Measurements from ENCODE around the gene CTIF. TPM values are rescaled to one million over a fixed set of nuclear protein-coding genes. Genes with fewer than 3 reads are reported as not detected.

The CTIF gene
- total and polyA plus RNA-seq, 11 donors = 21.2 to 93.0 (median 68.0) TPM

- intact Hi-C loops (cut with DNase I) = loop anchor here in 1 of 10 donors (5.0 kb wide), 1 partner anchor 42 kb away; no protein-coding TSS in a partner anchor
- H3K27ac ChIP-seq = peak overlapping the region in 8 of 12 donors; percentile 26 to 69 (median 56)
- TF ChIP-seq POLR2A (IDR thresholded peaks at IDR 0.05) = no peak
- peaks cover 0 to 6% (median 0%) of the 10 kb centered on the region in 9 donors for H3K36me3 ChIP-seq
- ATAC-seq = no peak
- H3K27me3 ChIP-seq = no peaks in the 10 kb centered on the region
- H3K4me3 ChIP-seq = no peak overlapping the region
- H3K4me1 ChIP-seq = peaks cover 7 to 58% (median 46%) of the 10 kb centered on the region in 12 donors
- WGBS, 4 donors = 92 to 97% (median 94%) methylated on average over 14 of the region's 14 CpGs
- peak in 3 of 5 donors; percentile 5 to 14 (median 14) for DNase-seq
- H3K9me3 ChIP-seq = peaks cover 0 to 7% (median 0%) of the 10 kb centered on the region in 12 donors
These were observed 285.6 kb downstream of the CTIF start for GRCh38 chr18:48824231-48824970.

- no peak for TF ChIP-seq CTCF (IDR thresholded peaks at IDR 0.05)
- no peak for TF ChIP-seq POLR2A (IDR thresholded peaks at IDR 0.05)
- peaks cover 0 to 7% (median 0%) of the 10 kb centered on the region in 12 donors for H3K9me3 ChIP-seq
- peaks cover 7 to 61% (median 51%) of the 10 kb centered on the region in 12 donors for H3K4me1 ChIP-seq
- peak in 3 of 5 donors; percentile 26 to 47 (median 30) for DNase-seq
- peaks cover 0 to 6% (median 0%) of the 10 kb centered on the region in 9 donors for H3K36me3 ChIP-seq
- peak overlapping the region in 9 of 12 donors; percentile 29 to 73 (median 59) for H3K27ac ChIP-seq
- no peak overlapping the region for H3K4me3 ChIP-seq
- no peaks in the 10 kb centered on the region for H3K27me3 ChIP-seq
- WGBS, 4 donors = 50 to 66% (median 64%) methylated on average over 6 of the region's 6 CpGs
- intact Hi-C loops (cut with DNase I) = no loop called here
- ATAC-seq = peak in 3 of 4 donors; percentile 46 to 54 (median 50)
These were observed 286.4 kb downstream of the CTIF start for GRCh38 chr18:48825101-48825745.

- WGBS, 4 donors = 85 to 90% (median 86%) methylated on average over 7 of the region's 7 CpGs
These were observed 287.4 kb downstream of the CTIF start for GRCh38 chr18:48826271-48826670.

GRCh38 chr18:48826806-48827205 lies 288.0 kb downstream of the CTIF start:
- no peak for ATAC-seq
- Histone ChIP-seq H3K27me3 (no peaks in the 10 kb centered on the region), H3K27ac (peak overlapping the region in 6 of 12 donors; percentile 43 to 69 (median 62)), H3K4me3 (no peak overlapping the region), H3K9me3 (peaks cover 0 to 7% (median 0%) of the 10 kb centered on the region in 12 donors), H3K4me1 (peaks cover 7 to 68% (median 56%) of the 10 kb centered on the region in 12 donors), H3K36me3 (peaks cover 0 to 5% (median 0%) of the 10 kb centered on the region in 9 donors)
- WGBS, 4 donors = 94 to 96% (median 96%) methylated on average over 8 of the region's 8 CpGs
- no peak for TF ChIP-seq POLR2A (IDR thresholded peaks at IDR 0.05)
- no peak for TF ChIP-seq CTCF (IDR thresholded peaks at IDR 0.05)
- DNase-seq = peak in 3 of 5 donors; percentile 4 to 20 (median 8)
- intact Hi-C loops (cut with DNase I) = no loop called here

More at GRCh38 chr18:48826271-48826670, 287.4 kb downstream of the CTIF start:
- Histone ChIP-seq H3K4me3 (no peak overlapping the region), H3K4me1 (peaks cover 7 to 65% (median 55%) of the 10 kb centered on the region in 12 donors), H3K36me3 (peaks cover 0 to 6% (median 0%) of the 10 kb centered on the region in 9 donors), H3K27me3 (no peaks in the 10 kb centered on the region), H3K9me3 (peaks cover 0 to 7% (median 0%) of the 10 kb centered on the region in 12 donors), H3K27ac (peak overlapping the region in 8 of 12 donors; percentile 29 to 73 (median 60))
- intact Hi-C loops (cut with DNase I) = no loop called here
- TF ChIP-seq CTCF (IDR thresholded peaks at IDR 0.05) (no peak), POLR2A (IDR thresholded peaks at IDR 0.05) (no peak)
- DNase-seq = peak in 2 of 5 donors; percentile 12 to 14
- no peak for ATAC-seq

Measured in heart left ventricle (tissue), 16 donors.